Hematopoietic multipotent progenitor cell (in vitro differentiated cells): ENCODE data around the gene DENND2A. TPM values are rescaled to one million over a fixed set of nuclear protein-coding genes. Genes with fewer than 3 reads are reported as not detected.
"Not testable (repeated sequence)": the region's sequence is repeated elsewhere in the genome, so short reads cannot be mapped to it uniquely, and the experiment has no call there.

Source experiments
- DNase-seq, 3 donors: peaks; one replicate each; pipeline ENCODE4 v3.0.0-alpha.2; 2011 to 2015; ENCODE audit warnings: low read depth in 2 of 3, low spot score in 2 of 3
- total RNA-seq: library from RNA; depleted of rRNA; stranded (reverse); fragments of >200 nt; gene quantifications from one replicate; pipeline ENCODE4 v1.2.3, GENCODE V29; 2012

Gene DENND2A
- total RNA-seq, 1 donor: not detected

- DNase-seq: not testable (repeated sequence)
Measured at GRCh38 chr7:140553236-140553635, 87.4 kb downstream of the DENND2A start.

GRCh38 chr7:140552240-140552679 is 88.4 kb downstream of the DENND2A start:
- DNase-seq: no peak

DNA sequence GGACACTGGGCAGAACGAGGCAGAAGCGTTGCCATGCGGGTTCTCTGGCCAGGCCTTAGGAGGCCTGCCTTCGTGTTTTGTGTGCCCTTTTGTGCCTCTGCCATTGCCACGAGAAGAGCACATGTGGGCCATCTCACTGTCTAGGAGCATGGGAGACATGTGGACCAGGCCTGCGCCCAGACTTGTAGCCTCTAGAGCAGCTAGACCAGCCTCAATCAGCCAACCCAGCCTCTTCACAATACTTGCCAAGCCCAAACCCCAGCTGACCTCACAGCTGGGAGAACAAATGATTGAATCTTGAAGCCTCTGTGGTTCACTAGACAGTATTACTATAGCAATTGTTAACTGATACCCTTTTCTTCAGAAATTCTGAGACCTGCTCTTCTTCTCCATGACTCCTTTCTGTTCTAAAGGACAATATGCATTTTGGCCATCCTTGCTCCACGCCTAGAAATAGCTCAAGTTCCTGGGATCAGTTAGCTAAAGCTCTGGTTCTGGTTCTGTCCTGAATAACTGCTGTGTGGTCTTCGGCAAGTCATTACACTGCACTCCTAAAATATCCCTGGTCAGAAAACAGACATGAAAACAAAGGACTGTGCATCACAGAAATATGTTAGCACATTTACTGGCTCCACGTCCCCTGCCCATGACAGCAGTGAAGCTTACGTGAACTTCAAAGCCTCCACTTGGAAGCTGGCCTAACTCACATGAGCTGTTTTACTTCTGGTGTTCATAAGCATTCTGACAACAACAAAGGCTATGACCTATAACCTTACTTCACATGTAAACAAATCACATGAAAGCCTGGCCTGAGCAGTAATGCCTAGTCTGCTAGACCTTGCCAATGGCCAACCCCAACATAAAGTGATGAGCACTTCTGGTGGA is 89.0 kb downstream of the DENND2A start:
- DNase-seq: no peak

GRCh38 chr7:140546947-140547346 is 93.7 kb downstream of the DENND2A start:
- DNase-seq: no peak

GRCh38 chr7:140544388-140544826 is 96.2 kb downstream of the DENND2A start:
- no peak for DNase-seq

DNA sequence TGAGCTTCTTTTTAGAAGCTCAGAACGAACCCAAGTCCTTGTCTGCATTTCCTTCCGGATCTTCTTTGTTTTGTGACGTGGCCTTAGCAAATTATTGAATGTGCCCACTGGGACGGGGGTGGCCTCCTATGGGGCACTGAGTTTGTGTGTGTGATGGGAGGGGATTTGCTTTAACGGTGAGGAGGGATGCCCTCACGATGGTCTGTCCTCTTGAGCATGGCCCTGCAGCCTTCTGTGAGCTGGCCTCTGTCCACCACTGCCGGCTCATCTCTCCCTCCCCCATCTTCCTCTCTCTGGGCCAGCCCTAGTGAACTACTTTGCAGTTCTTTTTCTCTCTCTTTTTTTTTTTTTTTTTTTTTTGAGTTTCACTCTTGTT is 98.4 kb downstream of the DENND2A start:
- DNase-seq: no peak

DNA sequence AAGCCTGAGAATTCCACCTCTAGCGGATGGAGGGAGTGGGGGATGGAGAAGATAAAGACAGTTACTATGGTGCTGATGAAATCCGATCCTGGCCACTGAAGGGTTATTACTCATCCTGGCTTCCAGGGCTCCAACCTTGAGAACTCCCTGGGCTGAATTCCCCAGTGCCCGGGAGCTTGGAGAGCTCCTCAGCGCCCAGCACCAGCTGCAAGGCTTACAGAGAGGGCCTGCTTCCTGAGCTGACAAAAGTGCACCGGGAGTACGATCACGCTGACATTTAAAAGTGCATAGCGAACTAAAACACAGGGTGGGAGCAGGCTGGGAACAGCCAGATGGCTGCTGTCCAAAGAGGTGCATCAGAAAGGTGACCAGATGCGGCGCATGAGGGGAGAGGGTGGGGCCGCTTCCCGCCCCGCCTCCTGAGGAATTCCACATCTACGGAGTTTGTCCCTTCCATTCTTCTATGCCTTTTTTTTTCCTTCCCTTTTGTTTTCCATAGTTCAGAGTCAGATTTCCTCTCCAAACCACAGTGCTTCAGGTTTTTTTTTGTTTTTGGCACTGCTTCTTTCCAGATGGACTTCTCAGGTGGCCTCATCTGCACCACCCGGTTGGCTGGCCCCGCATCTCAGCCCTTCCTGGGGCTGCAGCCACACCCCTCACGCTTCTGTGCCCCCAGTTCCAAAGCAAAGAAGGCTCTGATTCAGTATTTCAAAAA is 98.9 kb downstream of the DENND2A start:
- no peak for DNase-seq

DNA sequence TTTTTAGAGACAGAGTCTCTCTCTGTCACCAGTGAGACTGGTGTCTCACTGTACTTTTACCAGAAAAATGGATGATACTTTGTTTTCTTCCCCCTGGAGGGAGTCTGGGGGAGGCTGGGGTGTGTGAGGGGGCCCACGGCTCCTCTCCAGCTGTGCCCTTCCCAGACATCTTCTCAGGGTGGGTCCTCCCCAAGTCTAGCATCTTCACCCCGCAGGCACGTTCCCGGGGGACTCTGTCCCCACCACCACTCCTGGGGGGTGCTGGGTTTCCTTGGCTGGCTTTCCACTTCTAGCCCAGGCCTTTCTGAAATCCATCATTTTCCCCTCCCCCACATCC is 99.5 kb downstream of the DENND2A start:
- no peak for DNase-seq

DNA sequence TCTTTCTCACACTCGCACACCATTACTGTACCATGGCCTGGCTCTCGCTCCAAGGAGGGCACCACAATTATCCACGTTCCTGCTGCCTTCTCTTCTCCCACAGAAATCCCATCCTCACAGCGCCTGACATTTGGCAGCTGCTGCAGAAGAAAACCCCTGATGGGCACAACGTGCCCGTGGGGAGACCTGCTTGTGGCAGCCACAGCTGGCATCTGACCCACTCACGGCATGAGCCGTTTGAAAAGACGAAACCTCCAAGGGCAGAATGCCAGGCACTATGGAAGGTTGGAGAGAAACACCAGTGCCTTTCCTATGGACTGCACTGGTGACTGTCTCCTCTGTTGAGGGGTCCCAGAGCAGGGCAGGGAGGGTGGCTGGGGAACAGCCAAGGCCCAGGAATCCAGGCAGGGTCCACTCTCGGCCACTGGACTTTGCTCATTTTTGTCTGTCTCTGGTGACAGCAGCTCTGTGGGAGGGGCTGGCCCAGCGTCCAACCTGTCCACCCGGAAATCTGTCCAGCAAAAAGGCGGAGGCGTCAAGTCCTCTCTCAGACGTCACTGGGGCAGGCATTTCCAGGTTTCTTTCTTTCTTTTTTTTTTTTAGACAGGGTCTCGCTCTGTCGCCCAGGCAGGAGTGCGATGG is 100.4 kb downstream of the DENND2A start:
- DNase-seq: no peak

DNA sequence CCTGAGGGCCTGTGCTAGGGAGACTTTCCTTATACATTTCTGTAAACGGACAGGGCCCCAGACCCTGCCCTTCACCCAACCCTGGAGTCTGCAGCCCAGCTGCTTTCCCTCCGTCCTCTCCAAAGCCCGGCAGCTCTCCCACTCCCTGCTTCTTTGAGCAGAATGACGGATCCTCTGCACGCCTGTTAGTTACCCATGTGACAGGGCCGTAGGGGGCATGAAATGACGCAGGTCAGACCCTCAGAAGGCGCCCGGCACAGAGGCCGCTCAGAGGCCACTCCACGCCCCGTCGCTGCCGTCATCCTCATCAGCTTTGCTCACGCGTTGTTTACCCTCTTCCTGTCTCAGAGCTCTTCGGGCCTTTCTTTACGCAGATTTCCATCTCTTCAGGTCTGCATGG is 101.2 kb downstream of the DENND2A start:
- no peak for DNase-seq

- no peak for DNase-seq
Measured at GRCh38 chr7:140537750-140538482, 102.7 kb downstream of the DENND2A start.

DNA sequence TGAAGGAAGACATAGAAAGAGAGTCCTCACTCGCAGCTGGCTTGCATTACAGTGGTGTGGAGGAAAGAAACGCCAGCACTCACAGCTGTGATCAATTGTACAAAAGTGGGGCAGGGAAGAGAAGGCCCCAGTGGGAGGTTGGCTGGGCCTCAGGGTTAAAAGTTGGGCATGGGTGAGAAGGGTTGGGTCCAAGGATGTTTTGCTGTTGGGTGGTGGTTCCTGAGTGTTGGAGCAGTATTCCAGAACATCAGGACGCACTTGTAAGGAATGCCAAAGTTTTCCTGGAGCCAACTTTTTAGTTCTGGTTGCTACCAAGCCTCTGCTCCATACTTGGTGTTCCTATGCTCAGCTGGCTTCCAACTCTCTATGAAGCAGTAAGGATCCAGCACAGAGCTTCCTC is 105.9 kb downstream of the DENND2A start:
- no peak for DNase-seq

DNA sequence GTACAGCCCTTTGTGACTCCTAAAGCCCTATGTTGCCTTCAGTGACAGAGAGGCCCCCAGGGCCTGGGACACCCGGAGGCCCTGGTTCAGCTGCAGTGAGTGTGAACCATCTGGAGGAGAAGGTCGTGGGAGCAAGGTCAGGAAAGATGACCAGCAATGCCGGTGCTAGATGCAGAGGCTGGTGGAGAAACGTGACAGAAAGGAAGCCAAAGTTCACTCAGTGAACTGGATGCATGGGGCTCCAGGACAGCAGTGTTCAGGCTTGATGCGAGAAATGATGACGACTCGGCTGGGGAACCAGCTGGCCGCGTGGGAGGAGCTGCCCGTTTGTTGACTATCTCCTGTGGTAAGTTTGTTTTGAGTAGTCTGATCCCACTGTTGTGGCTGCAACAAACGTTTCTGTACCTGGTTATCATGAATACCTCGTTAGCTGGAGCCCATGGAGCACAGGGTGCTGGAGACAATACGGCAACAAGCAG is 107.2 kb downstream of the DENND2A start:
- DNase-seq: no peak

DNA sequence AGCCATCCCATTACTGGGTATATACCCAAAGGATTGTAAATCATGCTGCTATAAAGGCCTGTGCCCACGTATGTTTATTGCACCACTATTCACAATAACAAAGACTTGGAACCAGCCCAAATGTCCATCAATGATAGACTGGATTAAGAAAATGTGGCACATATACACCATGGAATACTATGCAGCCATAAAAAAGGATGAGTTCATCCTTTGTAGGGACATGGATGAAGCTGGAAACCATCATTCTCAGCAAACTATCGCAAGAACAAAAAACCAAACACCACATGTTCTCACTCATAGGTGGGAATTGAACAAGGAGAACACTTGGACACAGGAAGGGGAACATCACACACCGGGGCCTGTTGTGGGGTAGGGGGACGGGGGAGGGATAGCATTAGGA is 111.2 kb downstream of the DENND2A start:
- DNase-seq: not testable (repeated sequence)

DNA sequence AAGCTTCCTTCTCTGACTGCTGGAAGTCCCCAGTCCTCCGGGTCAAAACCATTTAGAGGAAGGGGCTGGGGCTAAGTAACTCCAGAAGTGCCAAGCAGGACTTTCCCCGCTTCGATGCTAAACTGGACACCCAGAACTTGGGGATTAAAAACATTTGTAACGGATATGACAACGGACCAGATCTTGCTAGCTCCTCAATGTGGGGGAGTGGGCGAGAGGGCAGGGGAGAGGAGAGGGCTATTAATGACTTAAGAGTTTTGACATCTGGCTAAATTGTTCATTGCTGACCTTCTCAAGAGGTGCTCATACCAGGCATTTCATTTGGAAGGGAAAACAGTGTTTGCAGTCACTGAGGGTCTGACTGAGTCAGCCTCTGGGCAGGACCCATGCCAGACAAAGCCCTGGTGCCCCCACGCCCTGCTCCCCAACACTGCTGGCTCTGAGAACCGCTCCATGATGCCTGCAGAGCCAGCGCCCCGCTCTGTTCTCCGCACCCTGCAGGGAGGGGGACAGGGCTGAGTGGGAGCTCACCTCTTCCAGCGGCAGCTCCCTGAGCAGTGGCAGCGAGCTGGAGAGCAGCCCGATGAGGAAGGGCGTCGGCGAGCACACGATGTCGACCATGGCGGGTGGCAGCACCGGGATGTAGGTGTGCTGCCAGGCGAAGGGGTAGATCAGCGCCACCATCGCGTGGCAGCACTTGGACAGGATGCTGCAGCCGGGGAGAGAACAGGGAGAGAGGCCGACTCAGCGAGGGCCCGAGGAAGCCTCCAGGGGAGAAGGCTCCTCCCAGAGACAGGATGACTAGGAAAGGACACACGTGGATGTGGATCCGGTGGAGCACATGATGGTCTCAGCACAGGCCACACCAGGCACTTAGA is 113.6 kb downstream of the DENND2A start:
- DNase-seq: no peak

- no peak for DNase-seq
Measured at GRCh38 chr7:140526214-140526613, 114.4 kb downstream of the DENND2A start.

GRCh38 chr7:140525743-140526142 is 114.9 kb downstream of the DENND2A start:
- DNase-seq: no peak

DNA sequence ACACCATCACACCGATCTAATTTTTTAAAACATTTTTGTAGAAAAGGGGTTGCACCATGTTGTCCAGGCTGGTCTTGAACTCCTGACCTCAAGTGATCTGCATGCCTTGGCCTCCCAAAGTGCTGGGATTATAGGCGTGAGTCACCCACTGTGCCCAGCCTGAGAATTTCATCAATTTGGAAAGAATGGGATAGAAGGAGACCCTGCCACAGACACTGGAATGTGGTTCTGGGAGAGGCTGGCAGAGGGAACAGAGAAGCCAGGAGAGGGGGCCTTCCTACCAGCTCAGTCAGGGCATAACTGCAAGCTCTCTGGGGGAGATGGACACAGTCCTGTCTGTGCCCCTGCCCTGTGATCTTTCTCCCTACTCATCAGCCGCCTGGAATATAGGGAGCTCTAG is 119.2 kb downstream of the DENND2A start:
- DNase-seq: no peak

- DNase-seq: no peak
Measured at GRCh38 chr7:140519007-140519399, 121.6 kb downstream of the DENND2A start.
